ENCODE results near the gene S100PBP.

S100PBP gene

DNA sequence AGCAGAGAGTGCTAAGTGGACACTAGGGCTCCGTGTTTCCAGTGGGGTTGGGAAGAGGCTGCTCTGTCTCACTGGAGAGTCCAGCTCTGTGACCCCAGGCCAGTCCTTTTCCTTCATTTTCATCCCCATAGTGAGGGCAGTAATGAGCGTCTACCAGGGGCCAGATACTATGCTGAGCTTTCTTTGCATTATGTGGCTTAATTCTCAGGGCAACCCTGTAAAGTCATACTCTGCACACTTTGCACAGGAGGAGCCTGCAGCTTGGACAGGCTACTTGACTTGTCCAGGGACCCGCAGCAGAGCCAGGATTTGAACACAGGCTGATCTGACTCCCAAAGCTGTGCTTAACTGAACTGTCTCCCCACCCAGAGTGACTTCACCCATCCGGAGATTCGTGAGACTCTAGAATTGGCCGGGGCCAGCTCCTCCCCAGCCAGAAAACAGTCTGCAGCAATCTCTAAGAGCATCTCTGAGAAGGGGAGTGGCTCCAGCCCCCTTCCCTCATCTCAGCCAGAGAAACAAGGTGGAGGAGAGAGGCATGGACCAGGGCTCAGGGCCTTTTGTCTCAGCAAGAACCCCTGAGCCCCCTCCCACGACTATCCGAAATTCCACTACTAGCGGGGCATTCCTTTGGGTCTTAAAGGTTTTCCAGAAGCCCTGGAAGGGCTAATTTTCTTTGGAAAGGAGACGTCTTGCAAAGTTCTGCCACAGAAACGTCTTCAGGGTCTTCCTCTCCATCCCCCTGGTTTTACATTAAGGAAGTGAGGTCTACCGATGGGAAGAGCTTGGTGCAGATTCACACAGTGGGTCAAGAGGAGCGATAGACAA, 54.1 kb downstream of the S100PBP start:
- DNase-seq = no peak

DNA sequence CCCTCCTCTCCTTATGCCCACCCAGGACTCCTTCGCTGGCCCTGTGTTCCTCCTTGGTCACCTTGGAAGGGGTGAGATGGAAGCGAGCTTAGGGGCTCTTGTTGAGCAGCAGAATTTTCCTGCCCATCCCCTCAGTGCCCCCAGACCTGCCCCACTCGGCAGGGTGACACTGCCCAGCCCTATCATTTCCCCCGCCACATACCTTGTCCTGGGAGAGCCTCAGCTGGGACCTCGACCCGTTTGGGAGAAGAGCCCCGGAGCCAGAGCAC, 54.7 kb downstream of the S100PBP start:
- DNase-seq = no peak

DNA sequence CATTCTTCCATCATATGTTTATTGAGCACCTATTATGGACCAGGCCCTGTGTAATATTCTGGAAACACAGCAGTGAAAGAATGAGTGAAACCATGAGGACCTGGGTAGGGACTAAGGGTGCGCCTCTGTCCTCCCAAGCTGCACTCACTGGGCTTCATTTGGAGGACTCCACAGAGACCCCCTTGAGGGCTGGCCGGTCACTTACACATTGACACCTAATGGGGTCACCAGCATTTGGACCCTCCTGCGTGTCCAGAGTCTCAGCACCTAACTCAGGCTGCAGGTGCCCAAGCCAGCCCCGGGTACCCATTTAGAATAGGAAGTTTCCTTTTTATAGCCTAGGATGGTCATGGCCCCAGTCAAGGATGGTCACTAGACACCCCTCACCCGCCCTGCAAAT, 56.0 kb downstream of the S100PBP start:
- no peak for DNase-seq

DNA sequence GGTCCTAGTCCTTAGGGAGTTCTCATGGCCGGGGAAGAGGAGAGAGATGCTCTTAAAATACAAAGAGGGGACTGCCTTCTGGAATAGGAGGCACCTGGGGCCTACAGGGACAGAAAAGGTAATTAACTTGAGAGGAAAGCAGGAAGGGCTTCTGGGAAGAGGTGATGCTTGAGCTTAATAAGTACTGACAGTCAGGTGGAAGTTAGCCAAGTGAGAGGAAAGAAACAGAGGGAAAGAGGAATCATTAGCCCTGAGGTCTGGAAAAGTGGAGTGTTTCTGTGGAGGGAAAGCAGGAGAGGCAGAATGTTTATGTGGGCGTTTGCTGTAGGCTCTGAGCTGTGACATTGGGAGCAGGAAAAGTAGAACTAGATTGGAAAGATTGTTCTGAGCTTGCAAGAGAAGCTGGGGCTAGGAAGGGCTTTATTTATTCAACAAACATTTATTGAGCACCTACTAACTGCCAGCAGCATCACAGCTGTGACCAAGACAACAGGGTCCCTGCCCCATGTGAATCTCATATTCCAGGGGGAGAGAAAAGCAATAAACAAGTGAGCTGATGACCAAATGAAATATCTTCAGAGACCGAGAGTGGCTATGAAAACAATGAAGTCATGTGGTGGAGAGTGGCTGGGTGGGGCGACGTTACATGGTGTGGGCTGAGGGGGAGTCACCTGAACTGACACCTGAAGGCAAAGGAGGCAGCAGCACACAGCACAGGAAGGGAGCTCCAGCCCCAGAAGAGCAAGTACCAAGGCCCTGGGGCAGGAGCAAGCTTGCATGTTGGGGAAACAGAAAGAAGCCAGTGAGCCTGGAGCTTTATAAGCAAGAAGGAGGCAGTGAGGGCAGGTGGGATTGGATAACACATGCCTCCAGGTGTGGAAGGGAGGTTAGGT, 57.7 kb downstream of the S100PBP start:
- DNase-seq = no peak

DNA sequence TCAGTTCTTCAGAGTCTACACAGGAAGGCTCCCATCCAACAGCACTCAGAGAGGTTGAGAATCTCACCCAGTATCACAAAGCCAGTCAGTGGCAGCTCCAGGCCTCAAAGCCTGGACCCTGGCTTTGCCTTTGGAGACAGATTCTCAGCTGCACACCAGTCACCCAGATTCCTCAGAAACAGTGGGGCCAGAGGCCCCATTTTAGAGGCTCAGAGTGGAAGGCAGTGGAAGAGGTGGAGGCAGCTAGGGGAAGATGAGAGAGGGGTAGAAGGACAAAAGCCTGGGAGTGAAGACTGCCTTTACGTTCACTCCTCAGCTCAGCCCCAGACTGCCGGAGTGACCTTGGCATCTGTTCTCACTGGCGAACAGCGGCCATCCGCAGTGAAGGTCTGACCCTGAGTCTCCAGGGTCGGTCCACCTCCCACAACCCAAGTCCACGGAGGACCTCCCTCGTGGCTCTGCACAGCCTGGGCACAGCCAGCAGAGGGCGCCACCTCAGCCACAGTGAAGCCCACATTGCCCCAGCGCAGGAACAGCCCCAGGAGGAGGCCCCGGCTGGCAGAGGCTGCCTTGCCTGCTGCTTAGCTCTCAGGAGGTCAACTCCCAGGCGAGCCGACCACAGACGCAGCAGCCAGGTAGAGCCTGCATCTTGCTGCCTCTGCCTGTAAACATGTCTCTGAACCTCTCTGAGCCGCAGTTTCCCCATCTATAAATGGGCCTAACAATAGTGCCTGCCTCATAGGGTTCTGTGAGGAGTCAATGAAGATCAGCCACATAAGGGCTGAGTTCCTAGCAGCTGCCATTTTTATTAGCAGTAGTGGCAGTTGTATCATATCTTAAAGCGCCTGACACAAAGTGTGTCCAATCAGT, 59.1 kb downstream of the S100PBP start:
- no peak for DNase-seq

DNA sequence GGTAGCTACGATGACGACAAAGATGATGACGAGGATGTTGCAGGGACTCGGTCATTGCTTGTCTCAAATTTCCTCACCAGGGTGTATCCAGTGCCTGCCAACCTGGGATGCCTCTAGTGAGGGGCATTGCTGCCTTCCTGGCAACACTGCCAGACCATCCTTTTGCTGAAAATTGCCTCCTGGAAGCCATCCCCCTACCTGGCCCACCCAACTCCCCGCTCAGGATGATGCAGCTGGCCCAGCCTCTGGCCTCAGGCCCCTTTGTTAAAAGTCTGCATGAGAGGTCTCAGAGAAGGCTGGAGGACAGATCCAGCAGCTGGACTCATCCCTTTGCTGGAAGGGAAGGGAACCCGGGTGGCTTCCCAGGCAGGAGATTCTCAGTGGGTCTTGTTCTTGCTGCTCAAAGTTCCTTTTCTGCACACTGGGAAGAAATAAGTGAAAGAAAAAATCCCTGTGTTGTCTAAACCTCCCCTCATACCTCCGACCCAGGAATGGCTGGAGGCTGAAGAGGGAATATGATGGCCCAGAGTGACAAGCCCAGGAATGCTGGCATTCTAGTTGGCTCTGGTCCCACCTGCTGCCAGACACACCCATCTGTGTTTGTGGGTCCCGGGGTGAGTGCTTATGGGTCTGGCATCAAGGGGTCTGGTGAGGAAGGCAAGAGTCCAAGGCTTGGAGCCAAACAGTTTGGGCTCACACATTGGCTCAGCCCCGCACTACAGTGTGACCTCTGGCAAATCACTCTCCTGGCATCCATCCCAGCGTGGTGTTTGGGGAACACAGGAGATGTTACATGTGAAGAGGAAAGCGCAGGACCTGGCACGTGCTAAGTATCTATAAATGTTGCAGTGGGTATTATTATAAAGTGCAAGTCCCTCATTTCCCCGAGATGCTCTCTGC, 60.0 kb downstream of the S100PBP start:
- DNase-seq = peak; percentile 74

DNA sequence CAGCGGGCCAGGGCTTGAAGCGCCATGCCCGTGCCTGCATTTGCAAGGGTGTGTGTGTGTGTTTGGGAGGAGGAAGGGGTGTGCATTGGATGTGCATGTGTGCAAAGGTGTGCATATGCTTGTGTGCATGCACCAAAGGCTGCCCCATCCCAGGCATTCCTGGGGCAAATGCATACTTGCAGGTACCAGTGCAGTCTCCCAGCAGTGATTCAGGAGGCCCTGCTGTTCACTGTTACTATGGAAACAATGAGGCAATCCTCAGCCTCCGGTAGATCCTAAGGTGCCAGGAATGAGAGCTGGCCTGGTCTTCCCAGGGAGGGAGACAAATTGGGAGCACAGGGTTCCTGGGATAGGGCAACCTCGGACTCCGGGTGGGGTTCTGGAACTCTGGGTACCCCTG, 60.7 kb downstream of the S100PBP start:
- DNase-seq = no peak

DNA sequence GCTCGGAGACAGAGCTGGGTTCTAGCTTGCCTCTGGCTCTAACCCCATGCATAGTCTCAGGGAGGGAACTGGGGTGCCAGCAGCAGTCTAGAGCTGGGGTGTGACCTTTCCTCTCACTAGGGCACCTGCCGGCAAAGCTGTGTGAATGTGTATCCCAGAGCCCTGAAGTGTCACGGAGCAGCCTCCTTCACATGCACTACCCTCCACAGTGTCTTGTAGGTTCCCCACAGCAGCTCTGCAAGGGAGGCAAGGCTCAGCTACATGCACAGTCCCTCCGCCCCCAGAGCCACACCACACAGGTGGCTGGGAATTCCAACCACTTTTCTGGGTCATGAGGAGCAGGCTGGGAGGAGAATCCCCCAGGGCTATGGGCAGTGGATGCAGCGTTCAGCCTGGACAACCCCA, 61.2 kb downstream of the S100PBP start:
- no peak for DNase-seq

DNA sequence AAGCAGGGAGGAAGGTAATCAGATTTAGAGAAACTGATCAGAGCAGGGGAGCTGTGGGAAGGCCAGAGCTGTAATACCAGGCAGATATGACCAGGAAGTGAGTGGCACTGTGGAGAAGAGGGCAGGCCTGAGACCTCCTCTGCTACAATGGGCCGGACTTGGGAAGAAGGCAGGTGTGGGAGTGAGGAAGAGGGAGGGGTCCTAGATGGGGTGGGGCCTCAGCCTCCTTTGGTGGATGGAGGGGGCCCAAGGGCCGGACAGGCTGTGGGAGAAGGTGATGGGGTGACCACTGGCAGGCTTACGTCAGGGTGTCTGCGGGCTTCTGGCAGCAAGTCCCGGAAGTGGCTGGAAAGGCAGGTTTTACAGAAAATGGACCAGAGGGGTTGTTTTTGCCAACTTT, 63.8 kb downstream of the S100PBP start:
- DNase-seq = no peak

DNA sequence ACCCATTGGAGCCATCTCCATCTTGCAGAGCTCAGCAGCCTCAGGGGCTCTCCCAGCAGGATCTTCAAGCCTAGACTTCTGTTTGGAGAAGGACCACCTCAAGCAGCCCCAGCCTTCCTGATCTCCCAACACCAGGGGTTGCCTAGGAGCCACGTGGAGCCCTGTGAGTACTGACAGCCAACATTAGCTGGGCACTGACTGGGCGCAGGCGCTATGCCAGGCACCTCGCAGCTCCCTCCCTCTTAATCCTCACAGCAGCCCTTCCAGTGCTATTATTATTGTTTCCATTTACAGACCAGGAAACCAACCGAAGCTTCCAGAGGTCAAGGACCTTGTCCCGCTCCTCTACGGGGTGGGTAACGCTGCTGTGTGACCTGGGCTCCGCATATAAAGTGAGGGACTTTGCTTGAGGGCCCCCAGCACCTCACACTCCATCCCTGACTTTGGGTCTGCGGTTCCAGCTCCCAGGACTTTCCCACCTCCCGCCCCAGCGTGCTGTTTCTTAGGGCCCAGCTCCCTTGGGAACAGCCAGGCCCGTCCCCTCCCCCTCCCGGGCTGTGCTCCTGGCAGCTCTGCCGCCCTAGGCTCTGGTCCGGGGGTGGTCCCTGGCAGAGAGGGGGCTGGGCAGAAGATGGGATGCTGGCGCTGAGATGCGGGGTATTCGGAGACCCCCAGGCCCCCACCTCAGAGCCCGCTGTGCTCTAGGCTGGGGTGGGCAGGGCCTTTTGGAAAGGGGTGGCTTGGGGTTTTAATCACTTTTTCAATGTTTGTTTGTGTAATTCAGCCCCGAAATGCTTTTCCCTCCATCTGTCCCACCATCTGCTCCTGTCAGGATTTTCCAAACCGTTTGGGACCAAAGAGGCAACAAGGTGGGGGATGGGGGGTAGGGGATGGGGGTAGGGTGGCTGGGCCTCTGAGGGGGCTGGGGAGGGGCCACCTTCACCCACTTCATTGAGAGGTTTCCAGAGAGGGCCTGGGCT, 64.7 kb downstream of the S100PBP start:
- DNase-seq = no peak

DNA sequence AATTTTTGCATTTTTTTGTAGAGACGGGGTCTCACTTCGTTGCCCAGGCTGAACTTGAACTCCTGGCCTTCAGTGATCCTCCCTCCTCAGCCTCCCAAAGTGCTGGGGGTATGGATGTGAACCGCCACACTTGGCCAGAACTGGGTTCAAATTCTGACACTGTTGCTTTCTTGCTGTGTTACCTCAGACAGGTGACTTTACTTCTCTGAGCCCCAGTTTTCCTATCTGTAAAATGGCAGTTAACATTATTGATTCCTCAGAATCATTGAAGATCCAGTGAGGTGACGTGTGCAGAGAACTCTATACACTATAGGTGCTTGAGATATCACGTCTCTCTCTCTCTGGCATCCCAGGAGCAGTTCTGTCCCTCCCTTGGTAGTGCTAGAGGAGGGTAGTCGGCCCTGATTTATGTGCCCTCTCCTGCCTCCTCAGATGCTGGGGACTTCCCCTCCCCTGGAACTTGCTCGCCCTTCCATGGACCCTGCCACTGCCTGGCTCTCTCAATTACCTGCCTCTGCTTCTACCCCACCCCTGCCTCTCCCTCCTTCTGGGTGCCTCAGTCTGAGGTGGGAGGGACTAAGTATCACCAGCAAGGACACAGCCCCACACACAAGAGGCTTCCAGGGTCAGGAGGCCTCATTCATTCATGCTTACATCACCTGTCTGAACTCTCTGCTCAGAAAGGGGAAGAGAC, 66.0 kb downstream of the S100PBP start:
- no peak for DNase-seq

DNA sequence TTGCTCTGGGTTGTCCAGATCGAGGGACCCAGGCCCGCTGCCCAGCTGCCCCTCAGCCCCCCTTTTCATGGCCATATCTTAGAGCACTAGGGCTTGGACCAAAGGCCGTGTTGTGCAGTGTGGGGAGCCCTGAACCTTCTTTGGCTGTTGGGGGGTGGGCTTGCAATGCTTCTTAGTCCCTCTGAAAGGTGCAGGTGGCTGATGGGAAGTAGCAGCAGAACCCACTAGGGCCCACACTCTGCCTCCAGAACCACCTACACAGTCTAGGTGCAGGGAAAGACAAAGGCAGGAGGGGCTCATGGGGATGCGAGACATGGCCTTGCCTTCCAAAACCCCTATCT, 66.5 kb downstream of the S100PBP start:
- DNase-seq = no peak

DNA sequence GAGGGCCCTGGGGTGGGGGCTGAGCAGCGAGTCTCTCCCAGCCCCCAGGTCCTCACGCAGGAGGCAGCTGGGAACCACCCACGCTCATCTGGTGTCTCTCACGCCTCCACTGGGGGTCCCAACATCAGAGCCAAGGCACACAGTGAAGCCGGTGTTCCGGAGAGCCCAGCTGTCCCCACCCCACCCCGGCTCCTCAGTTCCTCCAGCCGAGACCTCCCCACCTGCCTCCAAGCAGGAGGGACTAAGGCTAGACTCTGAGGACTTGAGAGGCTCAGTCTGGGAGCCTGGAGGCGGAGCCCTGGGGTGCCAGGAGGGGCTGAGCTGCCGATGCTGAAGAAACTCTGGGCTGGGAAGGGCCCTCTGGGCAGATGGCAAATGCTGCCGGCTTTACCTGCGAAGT, 67.3 kb downstream of the S100PBP start:
- no peak for DNase-seq

DNA sequence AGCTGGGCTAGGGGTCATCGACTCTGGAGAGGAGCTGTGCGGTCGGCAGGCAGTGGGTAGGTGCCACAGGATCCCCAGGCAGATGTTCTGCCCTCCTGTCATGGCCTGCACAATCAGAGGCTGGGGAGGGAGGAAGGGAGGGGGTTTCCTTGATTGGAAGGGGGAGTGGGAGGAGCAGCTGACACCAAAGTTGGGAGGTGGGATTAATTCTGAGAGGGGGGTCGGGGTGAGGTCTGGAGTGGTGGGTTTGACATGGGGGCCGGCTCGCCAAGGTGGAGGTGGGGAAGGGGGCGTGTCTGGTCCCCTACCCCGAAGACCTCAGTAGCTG, 68.2 kb downstream of the S100PBP start:
- no peak for DNase-seq

DNA sequence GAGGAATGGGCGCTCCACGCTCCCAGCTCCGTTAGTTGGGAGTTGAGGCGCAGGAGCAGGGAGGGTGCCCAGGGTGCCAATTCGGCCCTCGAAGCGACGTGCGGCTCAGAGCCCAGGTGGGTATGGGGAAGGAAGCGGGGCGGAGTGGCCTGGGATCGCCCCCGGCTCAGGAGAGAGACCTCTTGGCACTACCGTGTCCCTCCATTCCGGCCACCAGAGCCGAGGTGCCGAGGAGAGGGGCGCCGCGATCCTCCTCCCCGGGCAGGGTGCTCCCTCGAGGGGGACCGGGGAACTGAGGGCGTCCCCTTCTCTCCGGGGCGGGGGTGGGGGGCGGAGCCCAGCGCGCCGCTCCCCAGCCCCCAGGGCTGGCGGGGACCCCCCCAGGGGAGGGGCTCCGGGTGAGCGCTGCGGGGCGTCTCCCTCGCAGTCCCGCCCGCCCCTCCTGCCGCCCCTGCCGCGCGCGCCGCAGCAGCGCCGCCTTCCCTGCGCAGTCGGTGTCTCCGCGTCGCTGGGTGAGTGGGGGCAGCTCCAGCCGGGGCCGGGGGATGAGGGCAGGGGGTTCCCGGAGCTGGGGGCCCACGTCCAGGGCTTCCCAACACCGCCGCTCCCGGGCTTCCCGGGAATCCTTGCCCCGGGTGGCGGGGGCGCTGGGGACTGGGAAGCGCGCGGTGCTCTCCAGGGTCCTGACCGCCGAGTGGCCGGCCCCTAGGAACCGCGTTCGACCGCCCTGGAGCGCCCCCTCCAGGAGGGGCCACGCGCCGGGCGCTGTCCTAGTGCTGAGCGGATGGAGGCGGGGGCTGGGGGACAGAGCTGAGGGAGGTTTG, 68.8 kb downstream of the S100PBP start, which contains the start of gene HPCA:
TSS of gene HPCA (plus strand) at position 488 of the 824 bp plus-strand sequence. CDS start 2,408 bp downstream, outside the sequence.
- DNase-seq = no peak

DNA sequence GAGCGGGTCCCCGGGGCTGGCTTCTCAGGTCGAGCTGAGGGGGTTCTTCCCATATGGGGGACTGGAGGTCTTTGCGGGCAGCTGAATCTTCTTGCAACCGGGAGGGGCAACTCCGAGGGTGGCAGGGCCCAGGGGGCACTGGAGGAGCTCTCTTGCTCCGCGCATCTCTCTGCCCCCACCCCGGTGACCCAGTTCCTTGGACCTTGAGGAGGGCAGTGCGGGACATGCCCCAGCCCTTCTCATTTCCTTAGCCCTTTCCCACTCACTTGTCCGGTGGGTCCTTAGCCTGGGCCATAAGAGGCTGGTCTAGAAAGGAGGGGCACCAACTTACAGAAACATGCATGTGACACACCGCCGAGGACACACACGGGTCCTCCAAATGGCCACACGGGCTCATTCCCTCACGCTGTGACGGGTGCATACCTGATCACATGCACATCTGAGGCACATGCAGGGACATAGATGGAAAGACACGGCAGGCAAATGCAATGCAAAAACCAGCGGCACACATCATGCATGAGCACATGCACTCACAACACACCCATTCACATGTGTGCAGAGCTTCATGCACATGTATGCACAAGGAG, 69.5 kb downstream of the S100PBP start:
- no peak for DNase-seq

DNA sequence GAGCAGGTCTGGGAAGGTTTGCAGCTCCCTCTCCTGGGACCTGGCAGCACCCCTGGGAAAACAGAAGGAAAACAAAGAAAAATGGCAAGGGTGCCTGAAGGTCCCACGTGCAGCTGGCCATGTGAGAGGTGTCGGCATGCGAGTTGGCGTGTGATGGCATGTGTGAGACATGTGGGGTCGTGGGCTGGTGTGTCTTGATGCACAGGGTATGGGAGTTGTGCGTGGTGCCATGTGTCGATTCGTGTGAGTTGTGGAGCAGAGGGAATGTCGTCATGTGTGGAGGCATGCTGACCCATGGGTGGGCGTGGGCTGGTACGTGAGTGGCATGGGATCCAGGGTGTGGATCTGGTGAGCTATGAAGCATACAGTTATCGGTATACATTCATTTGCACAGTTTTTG, 70.2 kb downstream of the S100PBP start:
- no peak for DNase-seq

DNA sequence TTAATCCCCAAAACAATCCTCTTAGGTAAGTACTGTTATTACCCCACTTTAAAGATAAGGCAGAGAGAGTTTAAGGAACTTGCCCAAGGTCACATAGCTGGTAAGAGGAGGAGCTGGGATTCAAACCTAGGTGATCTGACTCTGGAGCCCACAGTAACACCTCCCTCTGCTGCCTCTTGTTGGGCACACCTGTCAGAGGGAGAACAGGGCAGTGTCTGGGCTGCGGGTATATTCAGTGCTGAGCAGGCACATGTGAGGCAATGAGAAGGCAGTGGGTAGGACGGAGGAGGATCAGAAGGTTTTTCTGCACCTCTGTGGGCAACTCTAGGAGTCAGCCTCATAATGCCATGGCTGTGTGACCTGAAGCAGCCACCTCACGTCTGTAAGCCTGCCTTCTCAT, 70.7 kb downstream of the S100PBP start:
- no peak for DNase-seq
